HL-60 (cell line): Measurements from ENCODE around the gene HAGHL.

ENCODE experiments used
- DNase-seq, 2 experiments: peaks; one replicate each; pipeline ENCODE4 v3.0.0-alpha.2; 2010 to 2020; ENCODE audit warnings: low read depth in 1 of 2, low spot score in 1 of 2
- H3K27ac ChIP-seq: fragments of 250-450 bp; sonication (Bioruptor Pico); replicated peaks from 2 replicates; pipeline ENCODE4 v1.5.1; 2020; ENCODE audit warnings: mild to moderate bottlenecking, moderate library complexity
- H3K27me3 ChIP-seq: fragments of 250-450 bp; sonication (Bioruptor Pico); 2 replicates; pipeline ENCODE4 v1.5.1; 2021; ENCODE audit warnings: mild to moderate bottlenecking, moderate library complexity; ENCODE audit not compliant: insufficient read depth, poor library complexity, severe bottlenecking
- H3K4me3 ChIP-seq: replicated peaks from 2 replicates; pipeline ENCODE4 v1.5.1; 2011; ENCODE audit warnings: mild to moderate bottlenecking, control low read depth, low read length; ENCODE audit not compliant: insufficient read depth
- CTCF ChIP-seq: IDR thresholded peaks from one replicate; pipeline ENCODE4 v1.5.1; 2011; ENCODE audit warnings: low read length, control low read depth, inconsistent platforms; ENCODE audit not compliant: insufficient read depth
- GABPA ChIP-seq: IDR thresholded peaks from 2 replicates; pipeline ENCODE4 v1.6.1; 2012; ENCODE audit warnings: low read depth
- POLR2AphosphoS5 ChIP-seq: IDR thresholded peaks from 2 replicates; pipeline ENCODE4 v1.6.1; 2012; ENCODE audit warnings: low read depth
- REST ChIP-seq: IDR thresholded peaks from 2 replicates; pipeline ENCODE4 v1.6.1; 2012; ENCODE audit warnings: low read depth; ENCODE audit not compliant: insufficient replicate concordance
- SPI1 ChIP-seq: IDR thresholded peaks from 2 replicates; pipeline ENCODE4 v1.6.1; 2012; ENCODE audit warnings: low read depth, mild to moderate bottlenecking, borderline replicate concordance

Gene HAGHL

GRCh38 chr16:695355-696089 is 31.4 kb upstream of the HAGHL start:
- Histone ChIP-seq H3K4me3 (peak overlapping the region; percentile 19), H3K27me3 (peaks cover 48% of the 10 kb centered on the region), H3K27ac (no peak overlapping the region)
- DNase-seq: peak in 1 of 2 experiments; percentile 68
- no peak for TF ChIP-seq GABPA
- no peak for TF ChIP-seq CTCF
- no peak for TF ChIP-seq POLR2AphosphoS5
- no peak for TF ChIP-seq REST
- no peak for TF ChIP-seq SPI1

GRCh38 chr16:698911-699671 is 27.8 kb upstream of the HAGHL start:
- Histone ChIP-seq H3K27me3 (peaks cover 57% of the 10 kb centered on the region), H3K4me3 (no peak overlapping the region), H3K27ac (no peak overlapping the region)
- no peak for DNase-seq
- TF ChIP-seq POLR2AphosphoS5: no peak
- peak; percentile 33 for TF ChIP-seq REST

GRCh38 chr16:700684-701584 is 26.0 kb upstream of the HAGHL start:
- TF ChIP-seq CTCF: no peak
- no peak for TF ChIP-seq SPI1
- no peak for TF ChIP-seq GABPA
- no peak for TF ChIP-seq POLR2AphosphoS5
- TF ChIP-seq REST: peak; percentile 98
- no peak overlapping the region for H3K4me3 ChIP-seq
- H3K27ac ChIP-seq: no peak overlapping the region
- H3K27me3 ChIP-seq: peaks cover 53% of the 10 kb centered on the region
- DNase-seq: no peak
